Activated CD4-positive, alpha-beta T cell treated with anti-CD3 and anti-CD28 coated beads, Interleukin-2, amount 50 U/mL, for 1 hour (primary cell): ENCODE measurements around the gene CMIP.

Experiments
- DNase-seq: peaks from one replicate; pipeline ENCODE4 v3.0.0-alpha.2; 2020

The CMIP gene

GRCh38 chr16:81629034-81629802 lies 184.6 kb downstream of the CMIP start:
- no peak for DNase-seq

GRCh38 chr16:81629896-81630634 lies 185.5 kb downstream of the CMIP start:
- no peak for DNase-seq

GRCh38 chr16:81630635-81631031 lies 186.0 kb downstream of the CMIP start:
- DNase-seq = no peak

GRCh38 chr16:81632392-81633146 lies 188.0 kb downstream of the CMIP start:
- DNase-seq = peak; percentile 71

- DNase-seq = no peak
Observed at GRCh38 chr16:81633147-81633619, 188.6 kb downstream of the CMIP start.

- DNase-seq = no peak
Observed at GRCh38 chr16:81633680-81634379, 189.2 kb downstream of the CMIP start.

- no peak for DNase-seq
Observed at GRCh38 chr16:81634380-81635062, 189.9 kb downstream of the CMIP start.

GRCh38 chr16:81635063-81635937 lies 190.7 kb downstream of the CMIP start:
- no peak for DNase-seq

GRCh38 chr16:81636298-81636993 lies 191.8 kb downstream of the CMIP start:
- no peak for DNase-seq

- no peak for DNase-seq
Observed at GRCh38 chr16:81637336-81638235, 193.0 kb downstream of the CMIP start.

GRCh38 chr16:81638286-81638945 lies 193.8 kb downstream of the CMIP start:
- DNase-seq = no peak

- no peak for DNase-seq
Observed at GRCh38 chr16:81639348-81639747, 194.7 kb downstream of the CMIP start.

- no peak for DNase-seq
Observed at GRCh38 chr16:81639931-81640680, 195.5 kb downstream of the CMIP start.

GRCh38 chr16:81640681-81641070 lies 196.1 kb downstream of the CMIP start:
- no peak for DNase-seq

- no peak for DNase-seq
Observed at GRCh38 chr16:81641395-81642106, 196.9 kb downstream of the CMIP start.

GRCh38 chr16:81642107-81642436 lies 197.5 kb downstream of the CMIP start:
- DNase-seq = no peak

GRCh38 chr16:81642943-81643342 lies 198.3 kb downstream of the CMIP start:
- DNase-seq = no peak

- no peak for DNase-seq
Observed at GRCh38 chr16:81645266-81645694, 200.7 kb downstream of the CMIP start.
